HCEC 1CT (cell line): Measurements from ENCODE around the gene TMEM269.

Source experiments
- DNase-seq: peaks from one replicate; pipeline ENCODE4 v3.0.0-alpha.2; 2017

The TMEM269 gene

GRCh38 chr1:42784946-42785693 lies at the start of gene TMEM269:
TSS of gene TMEM269 (plus strand) at chr1:42784991. CDS start at chr1:42789894, 4,903 bp downstream.
- no peak for DNase-seq

GRCh38 chr1:42735056-42735455 lies 49.7 kb upstream of the TMEM269 start:
- no peak for DNase-seq

- no peak for DNase-seq
These were observed 49.2 kb upstream of the TMEM269 start for GRCh38 chr1:42735477-42736105.

- peak; percentile 34 for DNase-seq
These were observed 48.6 kb upstream of the TMEM269 start for GRCh38 chr1:42736152-42736551.

GRCh38 chr1:42736571-42737200 lies 48.1 kb upstream of the TMEM269 start:
- no peak for DNase-seq

- DNase-seq: no peak
These were observed 47.5 kb upstream of the TMEM269 start for GRCh38 chr1:42737257-42737656.

- DNase-seq: no peak
These were observed 46.7 kb upstream of the TMEM269 start for GRCh38 chr1:42737986-42738677.

GRCh38 chr1:42738678-42739226 lies 46.0 kb upstream of the TMEM269 start:
- DNase-seq: no peak

GRCh38 chr1:42739753-42740700 lies 44.8 kb upstream of the TMEM269 start, which contains the start of gene CLDN19:
TSS of gene CLDN19 (minus strand) at chr1:42740236. CDS start at chr1:42740063, 173 bp downstream.
- no peak for DNase-seq

GRCh38 chr1:42740851-42741580 lies 43.8 kb upstream of the TMEM269 start:
- DNase-seq: no peak

GRCh38 chr1:42741706-42742105 lies 43.1 kb upstream of the TMEM269 start:
- no peak for DNase-seq

- no peak for DNase-seq
These were observed 42.6 kb upstream of the TMEM269 start for GRCh38 chr1:42742141-42742540.

- DNase-seq: no peak
These were observed 42.0 kb upstream of the TMEM269 start for GRCh38 chr1:42742617-42743316.

GRCh38 chr1:42743317-42744147 lies 41.3 kb upstream of the TMEM269 start:
- DNase-seq: no peak

GRCh38 chr1:42744148-42744413 lies 40.7 kb upstream of the TMEM269 start:
- no peak for DNase-seq

GRCh38 chr1:42745851-42746250 lies 38.9 kb upstream of the TMEM269 start:
- peak; percentile 32 for DNase-seq

- DNase-seq: no peak
These were observed 38.2 kb upstream of the TMEM269 start for GRCh38 chr1:42746436-42747105.

GRCh38 chr1:42747125-42747524 lies 37.7 kb upstream of the TMEM269 start:
- no peak for DNase-seq

- DNase-seq: no peak
These were observed 36.8 kb upstream of the TMEM269 start for GRCh38 chr1:42748021-42748420.
